K562 (cell line): ENCODE results near the gene BMP10. TPM values are rescaled to one million over a fixed set of nuclear protein-coding genes. Genes with fewer than 3 reads are reported as not detected.

Source experiments
- ATAC-seq: fragments of 200-7000 bp; cut with Tn5 transposase; 3 replicates; pipeline ENCODE4 v1.9.1; 2020; ENCODE audit warnings: moderate library complexity
- BruUV-seq: library from RNA; stranded (reverse); fragments of 400-500 nt; replicated peaks from 2 replicates; lab custom pipeline; 2021; lab: Mats Ljungman, UMichigan
- CTCF ChIA-PET: fragments of 300-600 bp; formaldehyde crosslinking; extraction: SDS; loops from one replicate; lab custom pipeline; 2021; ENCODE audit warnings: low intra/inter-chr PET ratio; lab: Yijun Ruan, JAX
- POLR2A ChIA-PET: fragments of 300-600, 350-650 bp; sonication (Branson Sonifier 250); formaldehyde crosslinking; extraction: SDS; loops from one replicate; lab custom pipeline; 2021; ENCODE audit warnings: antibody characterized with exemption, inconsistent platforms; lab: Yijun Ruan, JAX
- DNase-seq, 4 experiments: peaks; one replicate each; pipeline versions ENCODE4 v3.0.0 to v3.0.0-alpha.2; 2011 to 2018; ENCODE audit warnings: low spot score in 3 of 4, mixed read lengths in 3 of 4; ENCODE audit errors: extremely low read depth in 1 of 4
- FAIRE-seq: peaks from 2 replicates; lab custom pipeline; 2011; peaks lifted over from hg19 to GRCh38; lab: Jason Lieb, UNC
- H2AFZ ChIP-seq: 2 replicates; pipeline ENCODE4 v1.6.0; 2011; ENCODE audit warnings: low read depth, low read length, control low read depth, inconsistent platforms
- H3K27ac ChIP-seq: fragments of 200-600 bp; 3 replicates; pipeline ENCODE4 v1.8.0; 2011; ENCODE audit warnings: low read depth, mild to moderate bottlenecking, control low read depth, inconsistent platforms, low read length, moderate library complexity, mixed read lengths; ENCODE audit errors: extremely low read depth
- H3K27me3 ChIP-seq, 2 experiments: fragments of 300-600 bp in 1 of 2; 2 replicates in 1 of 2; 3 replicates in 1 of 2; pipeline versions ENCODE4 v1.6.0 to v1.8.0; 2011; ENCODE audit warnings: inconsistent platforms in 2 of 2, low read length in 2 of 2, mild to moderate bottlenecking in 1 of 2, mixed read lengths in 1 of 2, moderate library complexity in 1 of 2; ENCODE audit not compliant: control insufficient read depth in 2 of 2, insufficient read depth in 2 of 2
- H3K36me3 ChIP-seq: fragments of 300-600 bp; 3 replicates; pipeline ENCODE4 v1.8.0; 2011; ENCODE audit warnings: mild to moderate bottlenecking, low read length, inconsistent platforms; ENCODE audit not compliant: control insufficient read depth, insufficient read depth
- H3K4me1 ChIP-seq, 2 experiments: fragments of 200-600 bp in 1 of 2; replicated peaks in 1 of 2; 2 replicates in 1 of 2; 3 replicates in 1 of 2; pipeline versions ENCODE4 v1.5.1 to v1.8.0; 2011; ENCODE audit warnings: inconsistent platforms in 2 of 2, low read length in 2 of 2, mild to moderate bottlenecking in 1 of 2, mixed read lengths in 1 of 2, moderate library complexity in 1 of 2; ENCODE audit not compliant: control insufficient read depth in 2 of 2, insufficient read depth in 2 of 2
- H3K4me2 ChIP-seq: 2 replicates; pipeline ENCODE4 v1.6.1; 2011; ENCODE audit warnings: low read length, control low read depth, inconsistent platforms, mixed read lengths; ENCODE audit not compliant: insufficient read depth
- H3K4me3 ChIP-seq: fragments of 200-600 bp; sonication (generic), shearing (Covaris generic); 2 replicates; pipeline ENCODE4 v1.5.1; 2016; ENCODE audit warnings: control low read depth, inconsistent platforms
- H3K79me2 ChIP-seq: fragments of 200-600 bp; 3 replicates; pipeline ENCODE4 v1.8.0; 2011; ENCODE audit warnings: low read length, inconsistent platforms; ENCODE audit not compliant: control insufficient read depth, insufficient read depth
- H3K9ac ChIP-seq, 2 experiments: 2 replicates each; pipeline versions ENCODE4 v1.6.0 to v1.6.1; 2011; ENCODE audit warnings: low read depth in 2 of 2, low read length in 2 of 2, control low read depth in 1 of 2, inconsistent platforms in 1 of 2, mild to moderate bottlenecking in 1 of 2, mixed read lengths in 1 of 2; ENCODE audit not compliant: insufficient read depth in 1 of 2
- H3K9me1 ChIP-seq: one replicate; pipeline ENCODE4 v1.6.0; 2011; ENCODE audit warnings: inconsistent platforms, mild to moderate bottlenecking, low read length, moderate library complexity; ENCODE audit not compliant: control insufficient read depth, insufficient read depth
- H3K9me3 ChIP-seq: replicated peaks from 2 replicates; pipeline ENCODE4 v1.5.1; 2011; ENCODE audit warnings: low read depth, low read length, inconsistent platforms; ENCODE audit not compliant: control insufficient read depth, insufficient read depth
- H4K20me1 ChIP-seq: replicated peaks from 2 replicates; pipeline ENCODE4 v1.6.1; 2011; ENCODE audit warnings: low read length, inconsistent platforms, mixed read lengths; ENCODE audit not compliant: control insufficient read depth, insufficient read depth
- CCAR2 ChIP-seq: fragments of 200-400 bp; formaldehyde crosslinking; IDR thresholded peaks from 2 replicates; pipeline ENCODE4 v1.6.1; 2017; ENCODE audit warnings: mild to moderate bottlenecking, low read depth, low read length
- CREB5 ChIP-seq: fragments of 250-450 bp; sonication (Bioruptor Pico); IDR thresholded peaks from 2 replicates; pipeline ENCODE4 v1.5.0; 2020; ENCODE audit warnings: mild to moderate bottlenecking
- CTBP1 ChIP-seq: fragments of 450-650 bp; IDR thresholded peaks from 2 replicates; pipeline ENCODE4 v1.6.1; 2016; ENCODE audit warnings: borderline replicate concordance
- HEY1 ChIP-seq: fragments of 250-450 bp; sonication (Bioruptor Pico); IDR thresholded peaks from 2 replicates; pipeline ENCODE4 v1.5.0; 2020; ENCODE audit warnings: mild to moderate bottlenecking, moderate library complexity, borderline replicate concordance
- HINFP ChIP-seq: fragments of 450-650 bp; conservative IDR thresholded peaks from 2 replicates; pipeline ENCODE4 v1.6.1; 2016; ENCODE audit warnings: missing genetic modification characterization, low read depth, mild to moderate bottlenecking, control low read depth, missing compliant biosample characterization
- HMGN3 ChIP-seq: IDR thresholded peaks from 2 replicates; pipeline ENCODE4 v1.6.1; 2011; ENCODE audit warnings: borderline replicate concordance, low read depth, mild to moderate bottlenecking, mixed read lengths, low read length; ENCODE audit not compliant: insufficient read length; ENCODE audit errors: extremely low read depth
- KDM4B ChIP-seq, 2 experiments: fragments of 450-650 bp in 1 of 2; sonication (generic) in 1 of 2; IDR thresholded peaks; 2 replicates each; pipeline ENCODE4 v1.6.1; 2016 to 2017; ENCODE audit warnings: borderline replicate concordance in 2 of 2, antibody characterized with exemption in 1 of 2, low read depth in 1 of 2, mild to moderate bottlenecking in 1 of 2
- MTA1 ChIP-seq: fragments of 450-650 bp; IDR thresholded peaks from 2 replicates; pipeline ENCODE4 v1.6.1; 2017; ENCODE audit warnings: borderline replicate concordance
- MTA2 ChIP-seq: fragments of 450-650 bp; IDR thresholded peaks from 2 replicates; pipeline ENCODE4 v1.6.1; 2016; ENCODE audit warnings: low read depth
- MYC ChIP-seq, 2 experiments: fragments of 250-450 bp in 1 of 2; sonication (Bioruptor Pico) in 1 of 2; IDR thresholded peaks; 2 replicates each; pipeline versions ENCODE4 v1.5.1 to v1.6.1; 2012 to 2021; ENCODE audit warnings: low read depth in 2 of 2, borderline replicate concordance in 1 of 2, improper control_type of control experiment in 1 of 2, low read length in 1 of 2, mild to moderate bottlenecking in 1 of 2, moderate library complexity in 1 of 2
- NCOR1 ChIP-seq: fragments of 450-650 bp; IDR thresholded peaks from 2 replicates; pipeline ENCODE4 v1.6.1; 2016; ENCODE audit warnings: mild to moderate bottlenecking, moderate library complexity
- NFIC ChIP-seq: fragments of 450-650 bp; IDR thresholded peaks from 2 replicates; pipeline ENCODE4 v1.6.1; 2017; ENCODE audit warnings: mild to moderate bottlenecking, inconsistent platforms
- PTBP1 ChIP-seq: fragments of 200-400 bp; formaldehyde crosslinking; IDR thresholded peaks from 2 replicates; pipeline ENCODE4 v1.6.1; 2017; ENCODE audit warnings: low read depth, low read length
- PYGO2 ChIP-seq: fragments of 450-650 bp; IDR thresholded peaks from 2 replicates; pipeline ENCODE4 v1.6.1; 2016; ENCODE audit warnings: mild to moderate bottlenecking, missing genetic modification characterization, moderate library complexity, missing compliant biosample characterization
- SAP30 ChIP-seq: fragments of 200-600 bp; sonication (generic); IDR thresholded peaks from 2 replicates; pipeline ENCODE4 v1.6.1; 2012; ENCODE audit warnings: borderline replicate concordance, low read depth, mild to moderate bottlenecking, moderate library complexity, low read length, control low read depth, inconsistent platforms; ENCODE audit not compliant: insufficient read depth, poor library complexity, severe bottlenecking
- TCF3 ChIP-seq: sonication (generic); formaldehyde crosslinking; IDR thresholded peaks from 2 replicates; pipeline ENCODE4 v1.4.0; 2020; ENCODE audit warnings: mild to moderate bottlenecking, missing genetic modification reagents
- TEAD4 ChIP-seq, 2 experiments: sonication (generic) in 1 of 2; formaldehyde crosslinking in 1 of 2; IDR thresholded peaks; 2 replicates each; pipeline versions ENCODE4 v1.6.1 to v1.8.0; 2012 to 2022; ENCODE audit warnings: borderline replicate concordance in 1 of 2, inconsistent platforms in 1 of 2, low read length in 1 of 2, mild to moderate bottlenecking in 1 of 2, missing genetic modification reagents in 1 of 2
- ZNF134 ChIP-seq: fragments of 250-450 bp; sonication (Bioruptor Pico); conservative IDR thresholded peaks from 2 replicates; pipeline ENCODE4 v1.4.0; 2020
- ZNF263 ChIP-seq: sonication (generic); formaldehyde crosslinking; IDR thresholded peaks from 2 replicates; pipeline ENCODE4 v1.8.0; 2022; ENCODE audit warnings: mild to moderate bottlenecking, missing genetic modification reagents, borderline replicate concordance
- ZNF644 ChIP-seq: fragments of 200-800 bp; sonication (Bioruptor generic); IDR thresholded peaks from 2 replicates; pipeline ENCODE4 v1.6.1; 2016; ENCODE audit warnings: low read depth, missing genetic modification characterization, missing compliant biosample characterization
- WGBS: fragments of 100-300 bp; shearing (Covaris generic); methylation state at CpG from one replicate; pipeline ENCODE4 v1.1.6; 2016; ENCODE audit warnings: low coverage, mixed read lengths; ENCODE audit not compliant: insufficient coverage; ENCODE audit errors: missing lambda C conversion rate; 5-methylcytosine and 5-hydroxymethylcytosine counted together
- in situ Hi-C: fragments of 300-500 bp; cut with MboI; formaldehyde crosslinking; loops from 4 replicates; pipeline ENCODE4 v1.15.0; 2018; ENCODE audit warnings: inconsistent platforms, mixed read lengths
- intact Hi-C: fragments of 100-400 bp; cut with micrococcal nuclease; formaldehyde crosslinking; loops from 2 replicates; pipeline ENCODE4 v1.14.2; 2022
- polyA plus RNA-seq, 8 experiments: library from polyadenylated mRNA; depleted of rRNA in 4 of 8; stranded (reverse) in 5 of 8; unstranded in 3 of 8; fragments of >200 nt; fragmentation: Nextera tagmentation in 2 of 8; fragmentation: Illumina TruSeq in 1 of 8; extraction: Ambion mirVana in 2 of 8; extraction: Trizol in 1 of 8; gene quantifications; 2 replicates each; pipeline versions ENCODE4 v1.2.1 to v1.2.3, GENCODE V29; 2011 to 2014; ENCODE audit warnings: inconsistent platforms in 1 of 8, missing spikeins in 1 of 8
- total RNA-seq, 7 experiments: library from RNA; depleted of rRNA in 6 of 7; stranded (reverse); fragments of >200 nt in 6 of 7; fragmentation: Illumina TruSeq in 2 of 7; extraction: Trizol in 2 of 7; gene quantifications; 2 replicates each; pipeline versions ENCODE4 v1.2.1 to v1.2.3, GENCODE V29; 2011 to 2021; ENCODE audit warnings: low replicate concordance in 1 of 7

The BMP10 gene
- total and polyA plus RNA-seq, 9 of the 15 experiments (the other 6 are each of a cell fraction or from before 2014, with no cell fraction given), result 0.11 to 0.91 (median 0.43) TPM

GRCh38 chr2:68855550-68855949 is 15.6 kb downstream of the BMP10 start:
- in situ Hi-C loops (no loop called here), intact Hi-C loops (no loop called here)
- no TSS peak for BruUV-seq
- 7% methylated on average over 3 of the region's 3 CpGs for WGBS
- Histone ChIP-seq H3K9me3 (no peaks in the 10 kb centered on the region), H3K9ac (no peak overlapping the region), H3K36me3 (no peaks in the 10 kb centered on the region), H3K4me1 (peaks cover 0 to 38% of the 10 kb centered on the region in 2 experiments; a peak in 4 of 5 replicates), H3K9me1 (no peaks in the 10 kb centered on the region), H3K27ac (no peak overlapping the region), H2AFZ (peak overlapping the region; percentile 44; the same call in 1 of the 2 replicates), H3K4me3 (no peak overlapping the region), H3K27me3 (no peaks in the 10 kb centered on the region), H3K79me2 (no peaks in the 10 kb centered on the region), H4K20me1 (no peaks in the 10 kb centered on the region), H3K4me2 (no peak overlapping the region; the same call in 1 of the 2 replicates)
- ChIA-PET POLR2A (interaction anchor here (0.6 to 1.0 kb wide), 2 partner anchors 10 to 14 kb away, joined by 3 read pairs; no protein-coding TSS in a partner anchor), CTCF (no interaction called here)
- 0 out of 3 replicates have a peak, but pooled peaks have one; percentile 23 for ATAC-seq
- peak in 2 of 4 experiments; percentile 20 to 35 for DNase-seq
- no peak for FAIRE-seq
- TF ChIP-seq MTA2 (no peak; the same call in 1 of the 2 replicates), SAP30 (no peak), KDM4B (IDR thresholded peaks at IDR 0.05; ENCODE audit: borderline replicate concordance in 2 of 2, low read depth in 1 of 2) (no peak), MYC (IDR thresholded peaks at IDR 0.05; ENCODE audit: low read depth, low read length) (no peak), MYC (CRISPR knock-in tag; IDR thresholded peaks at IDR 0.05; ENCODE audit: borderline replicate concordance, low read depth) (no peak), CREB5 (CRISPR knock-in tag) (no peak), HEY1 (no peak), HINFP (tag) (no peak), ZNF644 (0 out of 2 replicates have a peak, but pooled peaks have one; percentile 38), CTBP1 (peak; percentile 38; the same call in 1 of the 2 replicates), TCF3 (CRISPR knock-in tag) (peak; percentile 59; the same call in 1 of the 2 replicates), ZNF134 (no peak), HMGN3 (no peak), PYGO2 (tag) (0 out of 2 replicates have a peak, but pooled peaks have one; percentile 34), NCOR1 (peak; percentile 38; the same call in 1 of the 2 replicates), ZNF263 (no peak), MTA1 (no peak), NFIC (no peak), CCAR2 (no peak), TEAD4 (IDR thresholded peaks at IDR 0.05; ENCODE audit: low read length) (peak; percentile 77), TEAD4 (CRISPR knock-in tag; IDR thresholded peaks at IDR 0.05; ENCODE audit: borderline replicate concordance) (no peak), PTBP1 (no peak)
